ENCODE measurements around the gene TIGD4.

Gene TIGD4

DNA sequence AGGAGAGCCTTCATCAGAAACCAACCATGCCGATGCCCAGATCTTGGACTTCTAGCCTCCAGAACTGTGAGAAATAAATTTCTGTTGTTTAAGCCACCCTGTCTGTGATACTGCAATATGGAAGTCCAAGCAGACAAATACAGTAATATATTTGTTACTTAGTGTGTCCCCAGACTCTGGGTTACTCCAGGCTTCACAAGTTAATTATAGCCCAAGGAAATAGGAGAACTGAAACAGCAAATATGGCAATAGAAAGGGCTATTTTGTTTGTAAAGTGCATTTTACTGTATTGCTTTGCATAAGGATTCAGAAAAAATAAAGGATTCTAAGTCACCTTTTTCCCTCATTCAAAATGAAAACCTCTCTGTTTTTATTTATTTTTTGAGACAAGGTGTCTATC lies 15.7 kb downstream of the TIGD4 start:
- no peak for DNase-seq (ENCODE audit: low spot score)
- TF ChIP-seq, protein P1, sequence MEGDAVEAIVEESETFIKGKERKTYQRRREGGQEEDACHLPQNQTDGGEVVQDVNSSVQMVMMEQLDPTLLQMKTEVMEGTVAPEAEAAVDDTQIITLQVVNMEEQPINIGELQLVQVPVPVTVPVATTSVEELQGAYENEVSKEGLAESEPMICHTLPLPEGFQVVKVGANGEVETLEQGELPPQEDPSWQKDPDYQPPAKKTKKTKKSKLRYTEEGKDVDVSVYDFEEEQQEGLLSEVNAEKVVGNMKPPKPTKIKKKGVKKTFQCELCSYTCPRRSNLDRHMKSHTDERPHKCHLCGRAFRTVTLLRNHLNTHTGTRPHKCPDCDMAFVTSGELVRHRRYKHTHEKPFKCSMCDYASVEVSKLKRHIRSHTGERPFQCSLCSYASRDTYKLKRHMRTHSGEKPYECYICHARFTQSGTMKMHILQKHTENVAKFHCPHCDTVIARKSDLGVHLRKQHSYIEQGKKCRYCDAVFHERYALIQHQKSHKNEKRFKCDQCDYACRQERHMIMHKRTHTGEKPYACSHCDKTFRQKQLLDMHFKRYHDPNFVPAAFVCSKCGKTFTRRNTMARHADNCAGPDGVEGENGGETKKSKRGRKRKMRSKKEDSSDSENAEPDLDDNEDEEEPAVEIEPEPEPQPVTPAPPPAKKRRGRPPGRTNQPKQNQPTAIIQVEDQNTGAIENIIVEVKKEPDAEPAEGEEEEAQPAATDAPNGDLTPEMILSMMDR (IDR thresholded peaks at IDR 0.05; ENCODE audit: extremely low read depth, missing control alignments) = no peak

DNA sequence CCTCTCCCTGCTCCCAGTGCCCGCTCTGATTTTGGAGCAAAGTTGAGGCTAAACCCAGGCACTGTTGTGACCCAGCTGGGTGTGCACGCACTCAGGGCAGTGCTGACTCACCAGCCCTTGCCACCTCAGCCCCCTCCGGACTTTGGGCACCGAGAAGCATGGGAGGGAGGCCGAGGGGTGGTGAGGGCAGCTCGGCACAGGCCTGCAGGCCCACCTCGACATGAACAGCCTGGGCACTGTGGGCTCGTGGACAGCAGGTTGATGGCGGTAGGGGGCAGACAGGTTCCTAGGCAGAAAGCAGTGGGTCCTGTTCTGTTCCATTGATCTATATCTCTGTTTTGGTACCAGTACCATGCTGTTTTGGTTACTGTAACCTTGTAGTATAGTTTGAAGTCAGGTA lies 30.9 kb downstream of the TIGD4 start:
- TF ChIP-seq, protein P1 (IDR thresholded peaks at IDR 0.05; ENCODE audit: extremely low read depth, missing control alignments) = no peak
- no peak for DNase-seq (ENCODE audit: low spot score)

GRCh38 chr4:152747444-152747843 lies 32.1 kb downstream of the TIGD4 start:
- TF ChIP-seq, protein P1 (IDR thresholded peaks at IDR 0.05; ENCODE audit: extremely low read depth, missing control alignments) = no peak
- DNase-seq (ENCODE audit: low spot score) = no peak

GRCh38 chr4:152738827-152739226 lies 40.7 kb downstream of the TIGD4 start:
- TF ChIP-seq, protein P1 (IDR thresholded peaks at IDR 0.05; ENCODE audit: extremely low read depth, missing control alignments) = no peak
- DNase-seq (ENCODE audit: low spot score) = no peak

GRCh38 chr4:152735906-152736305 lies 43.6 kb downstream of the TIGD4 start:
- TF ChIP-seq, protein P1 (IDR thresholded peaks at IDR 0.05; ENCODE audit: extremely low read depth, missing control alignments) = no peak
- DNase-seq (ENCODE audit: low spot score) = no peak

DNA sequence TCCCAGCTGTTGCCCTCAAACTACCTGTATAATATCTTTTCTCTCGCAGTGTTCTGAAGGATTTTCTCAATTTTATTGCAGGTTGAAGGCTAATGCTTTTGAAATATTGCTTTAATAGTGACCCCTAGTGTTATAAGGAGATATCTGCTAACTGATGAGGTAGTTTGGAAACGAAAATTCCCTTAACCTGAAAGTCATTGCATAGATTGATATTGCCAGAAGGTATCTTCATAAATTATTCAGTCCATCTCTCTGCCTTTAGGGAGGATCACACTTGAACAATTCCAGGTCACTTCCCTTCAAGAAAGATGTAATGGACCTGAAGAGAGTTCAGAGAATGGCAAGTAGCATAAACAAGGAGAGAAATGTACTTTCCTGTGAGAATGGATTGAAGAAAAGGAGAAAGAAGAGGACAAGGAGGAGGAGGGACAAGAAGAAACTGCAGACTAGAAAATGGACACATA lies 44.1 kb downstream of the TIGD4 start:
- TF ChIP-seq, protein P1 (IDR thresholded peaks at IDR 0.05; ENCODE audit: extremely low read depth, missing control alignments) = peak; percentile 10
- peak; percentile 53 for DNase-seq (ENCODE audit: low spot score)

DNA sequence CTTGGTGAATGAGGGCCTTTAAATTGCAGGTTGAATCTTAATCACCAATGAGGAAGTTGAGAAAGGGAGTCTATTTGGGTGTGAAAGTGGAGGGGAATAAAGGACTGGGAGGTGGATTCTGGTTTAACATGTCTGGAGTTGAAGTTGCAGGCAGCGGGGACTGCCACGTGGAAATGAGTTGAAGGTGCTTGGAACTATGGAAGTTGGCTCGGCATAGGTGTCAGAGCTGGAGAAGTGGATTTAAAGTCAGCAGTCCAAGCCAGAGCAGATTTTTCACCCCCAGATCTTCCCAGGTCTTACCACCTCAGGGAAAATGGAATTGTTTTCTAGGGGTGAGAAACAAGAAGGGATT lies 44.9 kb downstream of the TIGD4 start:
- DNase-seq (ENCODE audit: low spot score) = no peak
- TF ChIP-seq, protein P1 (IDR thresholded peaks at IDR 0.05; ENCODE audit: extremely low read depth, missing control alignments) = no peak
